Activated naive CD8-positive, alpha-beta T cell treated with anti-CD3 and anti-CD28 coated beads, Interleukin-2, amount 10 ng/mL, durations not matched to agents 7 days and 5 days (primary cell): ENCODE results near the gene CHD2. TPM values are rescaled to one million over a fixed set of nuclear protein-coding genes. Genes with fewer than 3 reads are reported as not detected.
A peak's percentile ranks its signal among the peaks of the same experiment; 100 is the strongest.

Experiments used
- ATAC-seq: fragments of 150-1000 bp; cut with Tn5 transposase; one replicate; pipeline ENCODE4 v1.10.0; 2021; ENCODE audit warnings: low read depth, moderate library complexity
- POLR2A ChIA-PET: fragments of 350-600 bp; sonication (Branson Sonifier 250); formaldehyde crosslinking; loops from one replicate; lab custom pipeline; 2021; ENCODE audit warnings: antibody characterized with exemption; lab: Charles Lee
- DNase-seq: peaks from one replicate; pipeline ENCODE4 v3.0.0; 2021
- H3K27ac Mint-ChIP-seq: one replicate; pipeline ENCODE4 v1.8.0; 2022; ENCODE audit warnings: mild to moderate bottlenecking, mixed read lengths
- H3K27me3 Mint-ChIP-seq: one replicate; pipeline ENCODE4 v1.8.0; 2022; ENCODE audit warnings: mild to moderate bottlenecking, moderate library complexity, mixed read lengths
- H3K36me3 Mint-ChIP-seq: one replicate; pipeline ENCODE4 v1.8.0; 2021; ENCODE audit warnings: mild to moderate bottlenecking, mixed read lengths
- H3K4me1 Mint-ChIP-seq: one replicate; pipeline ENCODE4 v1.8.0; 2021; ENCODE audit warnings: mixed read lengths
- H3K4me3 Mint-ChIP-seq: one replicate; pipeline ENCODE4 v1.8.0; 2022; ENCODE audit warnings: mild to moderate bottlenecking, moderate library complexity, mixed read lengths
- H3K9me3 Mint-ChIP-seq: one replicate; pipeline ENCODE4 v1.8.0; 2021; ENCODE audit warnings: mixed read lengths
- total RNA-seq, 2 experiments: library from RNA; stranded (reverse); gene quantifications; one replicate each; pipeline ENCODE4 v1.2.3, GENCODE V29; 2021

CHD2 gene
- total RNA-seq, 2 experiments from 2014 or later = 218 to 236 TPM

DNA sequence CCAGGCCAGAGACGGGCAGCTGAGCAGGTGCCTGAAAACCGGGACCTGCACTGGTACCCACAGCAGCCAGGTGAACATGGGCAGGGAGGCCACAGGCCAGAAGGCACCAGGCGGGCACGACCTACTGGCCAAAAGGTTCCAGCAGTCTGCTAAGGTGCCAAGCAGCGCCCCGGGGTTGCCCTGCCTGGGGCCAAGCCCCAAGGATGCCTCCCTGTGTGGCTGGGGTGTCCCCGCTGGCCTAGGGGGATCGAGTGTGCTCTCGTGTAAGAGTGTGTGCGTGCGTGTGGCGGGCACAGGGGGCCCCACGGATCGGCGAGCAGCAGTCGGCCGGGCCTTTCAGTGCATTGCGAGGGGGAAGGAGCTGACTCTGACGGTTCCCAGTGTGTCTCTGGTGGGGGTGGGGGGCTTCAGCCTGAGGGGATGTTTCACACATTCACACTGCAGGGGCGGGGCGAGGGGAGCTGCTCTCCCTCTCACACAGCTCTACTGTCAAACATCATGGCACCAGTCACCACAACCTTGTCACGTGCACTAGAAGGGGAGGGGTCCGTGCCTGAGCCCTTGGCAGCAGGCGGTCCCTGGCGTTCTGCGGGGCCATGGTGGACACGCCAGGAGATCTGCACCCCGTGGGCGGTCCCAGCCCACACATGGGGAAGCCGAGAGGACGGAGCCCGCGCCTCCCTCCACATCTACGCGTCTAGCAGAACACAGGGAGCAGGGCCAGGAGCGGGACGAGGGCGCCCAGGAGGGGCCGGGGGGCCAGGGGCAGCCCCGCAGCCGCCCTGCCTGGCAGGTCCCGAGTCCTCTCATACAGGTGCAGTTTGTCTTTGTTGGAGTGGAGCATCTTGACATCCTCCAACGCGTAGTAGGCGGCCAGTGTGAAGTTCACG, 144.4 kb downstream of the CHD2 start:
- peaks cover 11% of the 10 kb centered on the region for H3K27me3 Mint-ChIP-seq
- H3K4me1 Mint-ChIP-seq = peaks cover 7% of the 10 kb centered on the region
- H3K4me3 Mint-ChIP-seq = no peak overlapping the region
- no peak for ATAC-seq
- POLR2A ChIA-PET = no interaction called here
- H3K27ac Mint-ChIP-seq = no peak overlapping the region
- H3K9me3 Mint-ChIP-seq = peaks cover 5% of the 10 kb centered on the region
- no peak for DNase-seq
- no peaks in the 10 kb centered on the region for H3K36me3 Mint-ChIP-seq

DNA sequence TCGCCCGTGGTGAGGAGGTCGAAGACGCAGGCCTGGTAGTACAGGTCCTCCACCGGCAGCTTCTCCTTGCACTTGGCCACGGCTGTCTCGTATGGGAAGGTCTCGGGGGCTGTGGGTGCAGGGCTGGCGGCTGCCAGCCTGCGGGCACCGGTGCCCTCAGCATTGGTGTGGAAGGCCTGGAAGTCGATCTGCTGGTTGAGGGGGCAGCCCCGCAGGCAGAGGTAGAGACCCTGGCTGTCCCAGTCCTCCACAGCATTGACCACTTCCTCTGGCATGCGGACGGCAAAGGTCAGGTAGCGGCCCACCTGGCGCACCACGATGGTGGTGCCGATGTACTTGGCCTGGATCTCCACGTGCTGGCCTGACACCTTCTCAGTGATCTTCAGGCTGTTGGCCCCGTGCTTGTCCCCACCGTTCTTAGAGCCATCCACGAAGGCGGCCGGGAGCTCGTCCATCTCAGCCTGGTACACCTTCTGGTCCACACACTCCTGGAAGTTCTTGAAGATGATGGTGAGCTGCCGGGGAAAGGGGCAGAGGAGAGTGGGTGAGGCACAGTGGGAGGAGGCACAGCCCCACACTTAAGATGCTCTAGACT, 145.2 kb downstream of the CHD2 start:
- Mint-ChIP-seq H3K27ac (no peak overlapping the region), H3K4me3 (no peak overlapping the region), H3K4me1 (peaks cover 7% of the 10 kb centered on the region), H3K27me3 (peaks cover 10% of the 10 kb centered on the region), H3K36me3 (no peaks in the 10 kb centered on the region), H3K9me3 (peaks cover 5% of the 10 kb centered on the region)
- DNase-seq (no peak), ATAC-seq (no peak)
- POLR2A ChIA-PET = no interaction called here

DNA sequence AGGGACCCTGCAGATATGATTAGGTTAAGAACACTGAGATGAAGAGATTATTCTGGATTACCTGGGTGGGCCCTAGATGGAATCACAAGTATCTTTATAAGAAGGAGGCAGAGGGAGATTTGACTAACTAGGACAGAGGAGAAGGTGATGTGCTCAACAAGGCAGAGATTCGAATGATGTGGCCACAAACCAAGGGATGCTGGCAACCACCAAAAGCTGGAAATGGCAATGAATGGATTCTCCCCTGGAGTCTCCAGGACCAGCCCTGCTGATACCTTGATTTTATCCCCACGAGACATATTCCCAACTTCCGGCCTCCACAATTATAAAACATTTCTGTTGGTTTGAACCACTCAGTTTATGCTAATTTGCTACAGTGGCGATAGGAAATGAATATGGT, 146.0 kb downstream of the CHD2 start:
- no peak for ATAC-seq
- H3K4me3 Mint-ChIP-seq = no peak overlapping the region
- peaks cover 7% of the 10 kb centered on the region for H3K4me1 Mint-ChIP-seq
- no peaks in the 10 kb centered on the region for H3K36me3 Mint-ChIP-seq
- H3K27me3 Mint-ChIP-seq = peaks cover 10% of the 10 kb centered on the region
- peaks cover 5% of the 10 kb centered on the region for H3K9me3 Mint-ChIP-seq
- POLR2A ChIA-PET = no interaction called here
- no peak for DNase-seq
- H3K27ac Mint-ChIP-seq = no peak overlapping the region

DNA sequence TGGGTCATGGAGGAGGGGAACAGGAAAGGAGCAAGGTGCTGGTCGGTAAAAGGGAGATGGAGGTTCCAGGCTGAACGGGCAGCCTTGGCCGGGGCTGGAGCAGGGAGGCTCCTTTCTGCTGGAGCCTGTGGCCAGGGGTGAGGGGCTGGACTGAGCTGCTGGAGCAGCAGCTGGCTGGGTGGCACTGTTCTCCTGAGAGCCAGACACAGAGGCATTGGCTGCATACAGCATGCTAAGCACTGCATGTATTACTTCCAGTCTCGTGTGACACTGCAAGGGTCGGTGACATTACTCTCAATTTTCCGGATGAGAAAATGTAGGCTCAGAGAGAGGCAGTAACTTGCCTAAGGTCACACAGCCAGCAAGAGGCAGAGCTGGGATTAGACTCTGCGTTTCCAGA, 146.6 kb downstream of the CHD2 start:
- DNase-seq (no peak), ATAC-seq (no peak)
- H3K4me3 Mint-ChIP-seq = no peak overlapping the region
- H3K27ac Mint-ChIP-seq = no peak overlapping the region
- H3K27me3 Mint-ChIP-seq = peaks cover 10% of the 10 kb centered on the region
- H3K9me3 Mint-ChIP-seq = peaks cover 5% of the 10 kb centered on the region
- H3K36me3 Mint-ChIP-seq = no peaks in the 10 kb centered on the region
- POLR2A ChIA-PET = no interaction called here
- peaks cover 7% of the 10 kb centered on the region for H3K4me1 Mint-ChIP-seq

DNA sequence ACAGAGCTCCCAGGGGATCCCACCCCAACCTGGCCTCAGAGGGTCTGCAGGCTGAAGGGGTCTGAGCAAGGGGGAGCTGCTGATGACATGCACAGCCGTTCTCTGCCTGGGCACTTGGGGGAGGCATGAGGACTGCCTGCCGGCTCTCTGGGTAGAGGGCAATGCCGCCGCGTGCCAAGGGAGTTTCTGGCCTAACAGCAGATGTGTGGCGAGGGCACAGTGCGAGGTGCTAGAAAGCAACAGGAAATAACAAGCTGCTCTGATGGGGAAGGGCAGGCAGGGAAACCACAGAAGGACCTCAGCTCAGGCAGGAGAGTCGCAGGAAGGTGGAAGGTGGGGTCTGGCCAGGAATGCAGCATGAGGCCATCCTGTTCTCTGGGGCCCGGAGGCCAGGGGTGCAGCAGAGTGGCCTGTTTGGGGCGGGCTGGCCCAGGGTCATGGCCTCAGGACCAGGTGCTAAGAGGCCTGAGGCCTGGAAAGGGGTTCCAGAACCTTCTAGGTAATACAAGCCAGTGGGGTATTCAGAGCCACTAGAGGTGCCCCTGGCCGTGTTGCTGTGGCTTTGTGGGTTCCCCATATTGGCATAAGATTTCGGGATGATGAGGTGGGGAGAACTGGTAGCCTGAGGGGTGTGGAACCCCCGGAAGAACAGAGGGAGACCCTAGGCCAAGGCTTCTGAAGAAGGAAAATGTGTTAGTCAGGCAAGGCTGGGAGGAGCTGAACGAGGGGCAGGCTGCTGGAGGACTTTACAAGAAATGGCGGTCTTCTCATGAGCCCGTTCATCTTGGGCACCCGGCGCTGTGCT, 147.7 kb downstream of the CHD2 start:
- no peaks in the 10 kb centered on the region for H3K36me3 Mint-ChIP-seq
- H3K9me3 Mint-ChIP-seq = peaks cover 5% of the 10 kb centered on the region
- DNase-seq (no peak), ATAC-seq (peak; percentile 46)
- peaks cover 7% of the 10 kb centered on the region for H3K4me1 Mint-ChIP-seq
- peaks cover 10% of the 10 kb centered on the region for H3K27me3 Mint-ChIP-seq
- POLR2A ChIA-PET = no interaction called here
- H3K27ac Mint-ChIP-seq = peak overlapping the region; percentile 82
- peak overlapping the region; percentile 28 for H3K4me3 Mint-ChIP-seq

DNA sequence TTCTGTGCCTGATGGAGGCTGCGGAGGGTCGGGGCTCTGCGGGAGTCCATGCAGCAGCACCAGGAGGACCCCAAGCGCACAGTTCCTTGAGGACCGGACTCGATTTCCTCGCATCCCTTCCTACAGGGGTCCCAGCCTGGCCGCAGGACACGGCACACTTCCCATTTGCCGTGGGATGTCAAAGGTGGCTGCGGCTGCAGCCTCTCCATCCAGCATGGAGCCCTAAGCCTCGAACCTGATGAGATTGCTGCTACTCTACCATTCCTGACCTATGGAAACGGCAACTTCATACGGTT, 148.2 kb downstream of the CHD2 start:
- POLR2A ChIA-PET = no interaction called here
- DNase-seq (no peak), ATAC-seq (no peak)
- H3K36me3 Mint-ChIP-seq = no peaks in the 10 kb centered on the region
- peaks cover 5% of the 10 kb centered on the region for H3K9me3 Mint-ChIP-seq
- H3K27me3 Mint-ChIP-seq = peaks cover 10% of the 10 kb centered on the region
- no peak overlapping the region for H3K27ac Mint-ChIP-seq
- peaks cover 7% of the 10 kb centered on the region for H3K4me1 Mint-ChIP-seq
- no peak overlapping the region for H3K4me3 Mint-ChIP-seq

DNA sequence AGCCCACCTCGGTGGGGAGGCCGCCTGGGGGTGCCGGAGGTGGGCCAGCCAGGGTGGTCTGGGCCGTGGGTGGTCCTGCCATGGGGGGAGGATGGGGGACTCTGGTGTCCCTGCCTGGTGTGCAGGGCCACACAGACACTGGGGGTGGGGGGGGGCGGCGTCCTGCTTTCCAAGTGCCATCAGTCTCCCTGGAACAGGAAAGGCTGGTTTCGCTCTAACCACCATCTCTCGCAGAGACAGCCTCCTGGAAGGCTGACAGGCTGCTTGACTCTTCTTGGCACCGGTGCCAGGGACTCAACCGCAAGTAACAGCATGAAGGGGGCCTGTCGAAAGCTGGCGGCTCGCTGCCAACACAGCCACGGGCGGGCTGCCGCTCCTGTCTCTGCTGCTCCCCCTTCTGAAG, 148.6 kb downstream of the CHD2 start:
- Mint-ChIP-seq H3K9me3 (peaks cover 5% of the 10 kb centered on the region), H3K4me3 (no peak overlapping the region), H3K4me1 (peaks cover 7% of the 10 kb centered on the region), H3K36me3 (no peaks in the 10 kb centered on the region), H3K27ac (no peak overlapping the region), H3K27me3 (peaks cover 10% of the 10 kb centered on the region)
- DNase-seq = no peak
- no peak for ATAC-seq
- POLR2A ChIA-PET = no interaction called here

DNA sequence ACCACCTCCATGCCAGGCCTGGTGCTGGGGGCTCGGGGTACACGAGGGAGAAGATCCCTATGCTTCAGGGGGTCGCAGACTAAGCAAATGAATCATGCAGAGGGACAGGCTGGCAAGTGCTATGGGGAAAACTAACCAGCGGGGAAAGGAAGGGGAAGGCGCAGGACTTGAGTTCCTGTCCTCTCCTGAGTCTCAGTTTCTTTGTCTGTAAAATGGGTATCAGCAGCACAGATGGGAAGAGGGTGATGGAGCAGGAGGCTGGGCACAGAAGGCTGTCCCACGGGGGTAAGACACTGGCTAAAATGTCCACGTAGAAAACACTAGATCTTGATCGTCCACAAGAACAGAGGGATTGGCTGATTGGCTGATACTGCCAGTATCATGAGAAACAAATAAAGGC, 149.1 kb downstream of the CHD2 start:
- Mint-ChIP-seq H3K36me3 (no peaks in the 10 kb centered on the region), H3K4me1 (peaks cover 7% of the 10 kb centered on the region), H3K27ac (no peak overlapping the region), H3K4me3 (no peak overlapping the region), H3K9me3 (peaks cover 5% of the 10 kb centered on the region), H3K27me3 (peaks cover 10% of the 10 kb centered on the region)
- POLR2A ChIA-PET = no interaction called here
- ATAC-seq = no peak
- DNase-seq = no peak

DNA sequence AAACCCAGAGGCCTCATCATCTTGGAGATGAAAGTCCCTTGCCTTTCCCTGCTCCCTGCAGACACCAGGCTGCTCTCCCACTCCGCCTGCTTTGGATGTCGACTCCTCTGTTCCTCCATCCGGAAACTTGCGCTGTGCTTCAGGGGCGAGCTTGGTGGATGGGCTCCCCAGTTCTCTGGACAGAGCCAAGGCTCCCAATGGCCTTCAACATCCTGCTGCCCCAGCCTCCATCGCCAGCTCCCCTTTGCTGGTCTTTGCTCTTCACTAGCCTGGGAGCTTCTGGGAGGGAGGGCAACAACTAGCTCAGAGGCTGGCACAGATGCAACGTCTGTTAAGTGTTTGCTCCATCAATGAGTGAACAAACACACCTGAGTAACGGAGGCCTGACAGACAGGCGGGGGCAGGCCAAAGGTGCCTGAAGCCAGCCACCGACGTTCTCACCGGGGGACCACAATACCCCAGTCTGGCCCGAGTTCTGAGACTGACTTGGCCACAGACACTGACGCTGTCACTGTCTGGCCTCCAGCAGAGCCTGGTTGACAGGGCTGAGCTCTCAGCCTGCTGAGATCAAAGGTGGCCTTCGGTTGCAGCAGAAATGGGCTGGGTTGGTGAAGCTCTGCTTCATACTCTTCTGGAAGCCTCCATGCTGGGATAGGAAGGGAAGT, 149.9 kb downstream of the CHD2 start:
- Mint-ChIP-seq H3K4me1 (peaks cover 7% of the 10 kb centered on the region), H3K36me3 (no peaks in the 10 kb centered on the region), H3K4me3 (no peak overlapping the region), H3K9me3 (peaks cover 5% of the 10 kb centered on the region), H3K27ac (no peak overlapping the region), H3K27me3 (peaks cover 10% of the 10 kb centered on the region)
- POLR2A ChIA-PET = no interaction called here
- no peak for DNase-seq
- ATAC-seq = no peak

DNA sequence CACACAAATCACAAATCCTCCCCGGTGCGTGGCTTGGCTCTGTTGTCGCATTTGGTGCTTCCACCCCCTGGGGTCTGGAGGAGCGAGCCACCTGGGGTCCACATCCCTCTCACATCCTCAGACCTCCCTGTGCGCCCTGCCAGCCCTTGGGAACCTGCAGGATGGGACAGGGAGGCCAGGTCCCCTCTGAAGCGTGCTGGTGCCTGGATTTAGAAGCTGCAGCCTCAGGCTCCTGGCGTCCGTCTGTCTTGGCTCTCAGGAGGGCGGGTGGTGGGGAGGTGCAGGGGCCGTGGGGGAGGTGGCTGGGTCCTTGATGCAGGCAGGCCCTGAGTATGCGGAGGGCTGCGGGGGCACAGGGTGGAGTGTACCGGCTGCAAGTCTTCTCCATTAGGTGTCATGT, 150.5 kb downstream of the CHD2 start:
- POLR2A ChIA-PET = no interaction called here
- ATAC-seq (no peak), DNase-seq (no peak)
- Mint-ChIP-seq H3K9me3 (peaks cover 5% of the 10 kb centered on the region), H3K36me3 (no peaks in the 10 kb centered on the region), H3K27me3 (peaks cover 10% of the 10 kb centered on the region), H3K4me3 (no peak overlapping the region), H3K4me1 (peaks cover 7% of the 10 kb centered on the region), H3K27ac (no peak overlapping the region)

DNA sequence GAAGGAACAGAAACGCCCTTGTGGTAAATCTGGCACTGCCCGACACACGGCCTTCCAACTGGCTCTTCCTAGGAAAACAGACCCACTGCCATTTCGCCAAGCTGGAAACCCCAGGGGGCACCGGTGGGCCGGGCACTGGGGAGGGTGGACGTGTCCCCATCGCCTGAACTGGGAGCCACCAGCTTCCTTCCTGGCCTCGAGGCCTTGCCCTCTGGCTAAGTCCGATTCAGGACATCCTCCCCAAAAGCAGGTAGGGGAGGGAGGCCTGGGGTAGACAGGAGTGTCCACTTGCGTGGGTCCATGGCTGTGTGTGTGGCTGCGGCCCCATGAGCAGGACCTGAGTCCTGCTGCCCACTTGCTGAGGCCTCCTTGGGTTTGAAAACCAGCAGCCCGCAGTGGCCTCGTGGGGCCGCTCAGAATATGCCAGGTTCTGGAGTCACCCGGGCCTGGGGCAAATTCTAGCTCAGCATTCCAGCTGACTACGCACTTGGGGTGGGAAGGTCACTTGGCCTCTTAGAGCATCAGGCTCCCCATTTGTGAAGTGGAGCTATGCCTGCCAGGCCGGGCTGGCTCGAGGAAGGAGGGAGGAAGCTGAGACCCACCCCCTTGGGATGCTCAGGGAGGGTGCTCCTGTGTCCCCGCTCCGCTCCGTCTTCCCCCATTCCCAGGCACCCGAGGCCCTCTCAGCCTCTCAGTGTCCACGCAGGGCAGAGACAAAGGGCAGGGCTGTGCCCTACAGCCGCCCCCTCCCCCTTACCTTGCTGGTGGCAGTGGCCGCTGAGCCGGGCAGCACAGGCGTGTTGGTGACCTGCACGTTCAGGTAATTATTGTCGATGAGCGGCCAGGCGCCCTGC, 151.3 kb downstream of the CHD2 start:
- Mint-ChIP-seq H3K9me3 (peaks cover under 1% of the 10 kb centered on the region), H3K4me3 (no peak overlapping the region), H3K27ac (no peak overlapping the region), H3K4me1 (peaks cover 7% of the 10 kb centered on the region), H3K27me3 (peaks cover 9% of the 10 kb centered on the region), H3K36me3 (no peaks in the 10 kb centered on the region)
- ATAC-seq (no peak), DNase-seq (no peak)
- POLR2A ChIA-PET = no interaction called here

DNA sequence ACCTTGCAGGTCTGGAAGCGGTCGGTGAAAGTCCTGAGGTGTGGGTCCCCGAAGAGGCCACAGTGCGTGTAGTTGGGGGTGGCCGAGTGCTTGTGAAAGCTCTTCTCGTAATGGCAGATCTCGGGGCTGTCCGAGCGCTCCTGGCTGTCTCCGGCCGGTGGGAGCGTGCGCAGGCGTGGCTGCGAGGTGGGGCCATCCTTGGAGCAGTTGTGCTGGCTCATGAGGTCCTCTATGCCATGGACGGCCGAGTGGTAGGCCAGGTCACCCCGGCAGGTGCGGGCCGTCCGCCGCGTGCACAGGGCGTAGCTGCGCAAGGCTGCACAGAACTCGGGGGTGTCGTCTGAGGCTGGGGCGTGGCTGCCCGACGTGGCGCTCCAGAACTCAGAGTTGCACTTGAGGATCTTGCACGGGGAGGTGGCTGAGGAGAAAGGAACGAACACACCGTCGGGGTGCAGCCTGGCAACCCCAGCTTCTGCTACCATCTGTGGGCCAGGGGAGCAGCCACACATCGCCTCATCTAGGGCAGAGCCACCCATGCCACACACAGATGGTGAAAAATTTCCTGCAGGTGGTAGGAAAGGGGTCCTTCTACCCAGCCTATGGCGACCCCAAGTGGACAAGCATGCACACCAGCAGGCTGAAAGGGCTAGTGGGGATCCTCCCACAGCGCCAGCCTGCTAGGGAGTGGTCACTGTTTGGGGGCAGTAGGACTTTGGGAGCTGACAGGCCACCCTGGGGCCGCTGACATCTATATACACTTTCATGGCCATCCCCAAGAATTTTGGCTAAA, 152.2 kb downstream of the CHD2 start:
- no peaks in the 10 kb centered on the region for H3K9me3 Mint-ChIP-seq
- DNase-seq (no peak), ATAC-seq (no peak)
- POLR2A ChIA-PET = interaction anchor here (0.6 kb wide), 1 partner anchor 360 kb away, joined by 3 read pairs; no protein-coding TSS in a partner anchor
- peaks cover 8% of the 10 kb centered on the region for H3K27me3 Mint-ChIP-seq
- H3K27ac Mint-ChIP-seq = no peak overlapping the region
- H3K4me3 Mint-ChIP-seq = no peak overlapping the region
- no peaks in the 10 kb centered on the region for H3K36me3 Mint-ChIP-seq
- H3K4me1 Mint-ChIP-seq = peaks cover 7% of the 10 kb centered on the region
